ENCODE measurements around the gene TBC1D24.

- no peak for TF ChIP-seq CTCF (IDR thresholded peaks at IDR 0.05; ENCODE audit: low read length)
- no peak for TF ChIP-seq EZH2 (IDR thresholded peaks at IDR 0.05; ENCODE audit: borderline replicate concordance, low read length)
These were observed 15.5 kb downstream of the TBC1D24 start for GRCh38 chr16:2490190-2491105.

All from OCI-LY1 (cell line).